ENCODE measurements around the gene NPM3.
A peak's percentile ranks its signal among the peaks of the same experiment; 100 is the strongest.

NPM3 gene

DNA sequence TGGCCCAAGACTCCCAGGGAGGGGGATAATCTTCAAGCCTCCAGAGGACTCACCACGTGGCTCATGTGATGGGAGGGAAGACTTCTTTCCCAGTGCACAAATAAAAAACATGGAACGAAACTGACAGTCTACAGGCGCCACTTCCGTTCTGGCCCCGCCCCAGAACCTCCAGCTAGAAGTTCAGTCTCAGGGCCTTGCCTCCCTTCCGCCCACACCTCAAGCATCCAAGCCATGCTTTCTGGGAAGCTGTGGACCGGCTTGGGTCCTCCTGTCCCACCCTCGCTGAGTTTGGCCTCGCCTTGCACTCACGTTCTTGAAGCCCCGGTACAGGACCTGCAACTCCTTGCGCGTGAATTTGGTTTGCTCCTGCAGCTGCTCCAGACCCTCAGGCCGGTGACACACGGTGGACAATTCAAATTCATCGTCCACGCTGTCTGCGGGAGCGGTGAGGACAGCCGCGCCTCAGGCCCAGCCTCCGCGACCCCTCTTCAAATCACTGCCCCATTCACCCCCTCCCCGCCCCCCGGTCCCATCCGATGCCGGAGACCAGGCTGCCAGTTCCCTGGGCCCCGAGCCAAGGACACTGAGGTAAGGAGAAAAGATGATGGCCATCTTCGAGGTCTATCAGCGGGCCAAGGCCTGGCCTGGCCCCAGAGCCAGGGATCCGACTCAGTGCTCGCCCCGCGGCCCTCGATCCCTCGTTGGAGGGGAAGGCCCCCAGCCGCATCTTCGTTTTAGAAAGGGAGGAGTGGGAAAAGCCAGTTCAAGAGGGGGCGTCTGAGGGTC, 45.7 kb upstream of the NPM3 start:
- H3K4me3 ChIP-seq (ENCODE audit: low read depth, low read length), result no peak overlapping the region
- TF ChIP-seq, protein P1, sequence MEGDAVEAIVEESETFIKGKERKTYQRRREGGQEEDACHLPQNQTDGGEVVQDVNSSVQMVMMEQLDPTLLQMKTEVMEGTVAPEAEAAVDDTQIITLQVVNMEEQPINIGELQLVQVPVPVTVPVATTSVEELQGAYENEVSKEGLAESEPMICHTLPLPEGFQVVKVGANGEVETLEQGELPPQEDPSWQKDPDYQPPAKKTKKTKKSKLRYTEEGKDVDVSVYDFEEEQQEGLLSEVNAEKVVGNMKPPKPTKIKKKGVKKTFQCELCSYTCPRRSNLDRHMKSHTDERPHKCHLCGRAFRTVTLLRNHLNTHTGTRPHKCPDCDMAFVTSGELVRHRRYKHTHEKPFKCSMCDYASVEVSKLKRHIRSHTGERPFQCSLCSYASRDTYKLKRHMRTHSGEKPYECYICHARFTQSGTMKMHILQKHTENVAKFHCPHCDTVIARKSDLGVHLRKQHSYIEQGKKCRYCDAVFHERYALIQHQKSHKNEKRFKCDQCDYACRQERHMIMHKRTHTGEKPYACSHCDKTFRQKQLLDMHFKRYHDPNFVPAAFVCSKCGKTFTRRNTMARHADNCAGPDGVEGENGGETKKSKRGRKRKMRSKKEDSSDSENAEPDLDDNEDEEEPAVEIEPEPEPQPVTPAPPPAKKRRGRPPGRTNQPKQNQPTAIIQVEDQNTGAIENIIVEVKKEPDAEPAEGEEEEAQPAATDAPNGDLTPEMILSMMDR (IDR thresholded peaks at IDR 0.05; ENCODE audit: low read depth, low read length), result no peak

DNA sequence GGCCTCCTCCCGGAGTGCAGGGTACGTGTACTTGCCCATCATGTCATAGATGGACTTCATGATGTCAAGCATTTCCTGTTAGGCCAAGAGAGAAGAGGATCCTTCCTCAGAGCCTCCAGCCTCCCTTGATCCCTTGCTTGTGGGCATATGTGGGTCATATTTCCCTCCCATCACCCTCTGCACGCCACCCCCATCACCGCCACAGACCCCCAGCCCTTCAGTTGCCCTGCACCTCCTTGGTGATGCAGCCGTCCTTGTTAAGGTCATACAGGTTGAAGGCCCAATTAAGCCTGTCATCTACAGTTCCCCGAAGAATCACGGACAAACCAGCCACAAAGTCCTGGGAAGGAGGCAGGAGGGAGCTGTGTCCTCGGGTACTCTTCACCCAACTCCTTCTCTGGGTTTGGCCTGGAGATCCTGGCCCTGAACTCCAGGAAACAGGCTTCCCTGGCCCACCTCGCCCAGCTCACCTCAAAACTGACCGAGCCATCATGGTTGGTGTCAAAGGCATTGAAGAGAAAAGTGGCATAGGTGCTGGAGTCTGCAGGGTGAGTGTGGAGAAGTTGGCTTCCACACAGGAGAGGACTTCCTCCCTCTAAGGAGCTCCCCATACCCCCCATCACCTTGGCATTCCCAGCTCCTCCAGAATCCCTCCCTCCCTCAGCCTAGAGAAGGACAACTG, 44.8 kb upstream of the NPM3 start:
- H3K4me3 ChIP-seq (ENCODE audit: low read depth, low read length), result no peak overlapping the region
- TF ChIP-seq, protein P1 (IDR thresholded peaks at IDR 0.05; ENCODE audit: low read depth, low read length), result no peak

DNA sequence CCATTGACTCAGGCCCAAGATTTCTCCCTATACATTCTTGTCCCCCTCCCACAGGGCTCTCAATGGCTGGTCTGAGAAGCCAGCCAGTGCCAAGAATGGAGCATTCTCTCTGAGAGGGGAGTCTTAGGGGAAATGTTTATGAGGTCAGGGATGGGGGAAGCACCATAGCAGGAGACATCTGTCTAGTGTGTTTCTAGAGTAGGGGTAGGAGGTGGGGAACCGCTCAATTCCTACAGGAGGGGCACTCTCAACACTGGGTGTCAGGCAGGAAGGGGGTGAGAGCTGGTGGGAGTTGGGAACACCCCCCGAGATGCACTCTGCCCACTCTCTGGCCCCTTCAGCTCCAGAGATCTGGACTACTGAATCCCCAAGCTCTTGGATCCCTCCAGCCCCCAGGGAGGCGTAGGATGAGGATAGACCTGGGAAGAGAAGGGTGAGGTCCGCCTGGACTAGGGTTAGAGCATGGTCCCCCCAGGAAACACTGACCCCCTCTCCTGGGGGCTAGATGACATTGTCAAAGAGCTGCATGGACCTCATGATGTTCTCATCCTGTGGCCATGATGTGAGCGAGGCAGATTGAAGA, 43.7 kb upstream of the NPM3 start:
- no peak overlapping the region for H3K4me3 ChIP-seq (ENCODE audit: low read depth, low read length)
- TF ChIP-seq, protein P1 (IDR thresholded peaks at IDR 0.05; ENCODE audit: low read depth, low read length), result no peak

DNA sequence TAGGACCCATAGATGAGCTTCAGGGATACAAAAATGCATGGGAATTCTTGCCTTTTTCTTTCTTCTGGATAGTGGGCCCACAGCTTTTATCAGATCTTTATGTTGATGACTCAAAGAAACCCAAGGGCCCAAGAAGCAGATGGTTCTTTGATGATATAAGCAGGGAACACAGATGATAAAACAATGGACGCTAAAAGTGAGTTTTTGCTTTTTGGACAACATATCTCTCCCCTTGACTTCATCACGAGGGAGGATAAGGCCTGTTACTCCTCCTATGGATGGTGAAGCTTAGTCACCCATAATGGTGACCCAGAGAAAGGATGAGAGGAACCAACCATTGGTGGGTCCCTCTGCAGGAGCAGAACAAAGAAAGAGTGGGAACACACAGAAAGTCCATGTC, 41.5 kb upstream of the NPM3 start:
- no peak overlapping the region for H3K4me3 ChIP-seq (ENCODE audit: low read depth, low read length)
- TF ChIP-seq, protein P1 (IDR thresholded peaks at IDR 0.05; ENCODE audit: low read depth, low read length), result no peak

DNA sequence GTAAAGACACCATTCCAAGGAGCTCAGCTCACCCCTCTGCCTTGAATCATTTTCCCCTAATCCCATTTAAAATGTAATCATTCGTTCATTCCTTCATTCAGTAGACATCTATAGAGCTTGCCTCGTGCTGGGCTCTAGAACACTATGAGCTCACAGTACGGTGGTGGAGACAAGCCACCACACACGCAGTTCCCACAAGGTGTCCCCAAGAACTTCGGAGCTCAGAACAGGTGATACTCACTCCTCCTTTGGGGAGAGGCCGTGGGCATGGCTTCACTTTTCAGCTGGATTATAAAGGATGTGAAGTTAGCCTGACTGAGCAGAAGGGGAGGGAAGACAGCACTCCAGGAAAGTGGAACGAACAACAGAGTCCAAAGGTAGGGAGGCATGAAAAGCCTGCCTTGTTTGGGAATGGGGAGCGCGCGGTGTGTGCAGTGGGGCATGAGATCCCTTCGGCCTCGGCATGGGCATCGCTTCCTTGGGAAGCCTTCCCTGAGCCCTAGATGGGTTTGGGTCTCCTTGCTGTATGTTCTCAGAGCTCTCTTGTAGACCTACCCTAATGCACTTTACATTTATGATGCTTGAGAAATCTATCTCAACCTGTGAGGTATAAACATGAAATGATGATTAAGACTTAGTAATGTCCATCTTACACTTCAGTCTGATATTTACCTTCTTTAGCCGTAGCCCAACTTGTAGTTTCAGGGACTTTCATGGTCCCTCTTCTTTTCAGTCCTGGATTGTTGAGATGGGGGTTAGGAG, 35.8 kb upstream of the NPM3 start:
- TF ChIP-seq, protein P1 (IDR thresholded peaks at IDR 0.05; ENCODE audit: low read depth, low read length), result no peak
- H3K4me3 ChIP-seq (ENCODE audit: low read depth, low read length), result peak overlapping the region; percentile 49

DNA sequence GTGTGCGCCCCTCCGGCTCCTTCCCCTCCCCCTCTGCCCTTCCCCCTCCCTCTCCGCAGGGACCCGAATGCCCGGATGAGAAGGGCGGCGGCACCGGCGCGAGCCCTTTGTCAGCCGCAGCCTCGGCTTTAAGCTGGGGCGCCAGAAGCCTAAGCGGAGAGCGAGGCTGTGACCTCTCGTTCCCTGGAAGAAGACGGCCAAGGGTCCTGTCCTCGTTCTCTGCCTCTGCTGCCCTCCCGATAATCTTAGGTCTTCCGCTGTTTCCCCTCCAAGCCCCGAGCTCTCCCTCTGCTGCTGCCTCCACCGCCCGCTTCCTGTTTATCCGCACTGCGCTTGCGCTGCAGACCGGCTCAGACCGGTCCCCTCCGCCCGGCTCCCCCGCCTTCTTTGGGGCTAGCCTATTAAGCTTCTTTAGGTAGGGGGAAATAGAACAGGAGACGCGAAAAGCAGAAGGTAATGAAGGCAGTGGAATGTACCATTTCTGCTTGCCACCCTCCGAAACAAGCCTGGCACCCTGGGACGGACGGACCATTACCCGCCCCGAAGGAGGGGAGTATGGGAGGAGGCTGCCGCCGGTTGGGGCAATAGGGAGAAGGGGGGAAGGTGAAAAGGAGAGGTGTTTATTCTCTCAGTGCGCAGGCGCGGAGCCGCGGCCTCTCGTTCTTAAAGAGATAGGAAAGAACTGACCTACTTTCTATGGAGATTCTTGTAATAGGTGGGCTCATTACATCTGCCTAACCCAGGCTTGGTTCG, 35.0 kb upstream of the NPM3 start, which contains the start of gene OGA:
OGA (minus strand) TSS at position 326 of the 753 bp plus-strand sequence. CDS start 422 bp downstream, outside the sequence.
- peak within 1 kb of the TSS; percentile 99 for H3K4me3 ChIP-seq (ENCODE audit: low read depth, low read length)
- TF ChIP-seq, protein P1 (IDR thresholded peaks at IDR 0.05; ENCODE audit: low read depth, low read length), result no peak

All from WI38 (cell line).